Mesodermal cell (in vitro differentiated cells): ENCODE results near the gene RABL6.

ENCODE experiments used
- H3K27ac ChIP-seq: 2 replicates; pipeline ENCODE4 v1.7.0; 2013; ENCODE audit warnings: mild to moderate bottlenecking, low read depth, low read length, moderate library complexity; ENCODE audit not compliant: severe bottlenecking
- H3K36me3 ChIP-seq: 2 replicates; pipeline ENCODE4 v1.7.1; 2013; ENCODE audit warnings: mild to moderate bottlenecking, low read length, moderate library complexity; ENCODE audit not compliant: control insufficient read depth, insufficient read depth
- H3K4me1 ChIP-seq: one replicate; pipeline ENCODE4 v1.7.1; 2013; ENCODE audit warnings: mild to moderate bottlenecking, low read length; ENCODE audit not compliant: insufficient read depth, control insufficient read depth, poor library complexity, severe bottlenecking
- H3K4me3 ChIP-seq: 2 replicates; pipeline ENCODE4 v1.7.0; 2013; ENCODE audit warnings: low read length, control low read depth, mild to moderate bottlenecking; ENCODE audit not compliant: insufficient read depth, poor library complexity, severe bottlenecking; ENCODE audit errors: extremely low read depth
- H3K9me3 ChIP-seq: 2 replicates; pipeline ENCODE4 v1.7.1; 2013; ENCODE audit warnings: mild to moderate bottlenecking, low read length, moderate library complexity; ENCODE audit not compliant: control insufficient read depth
- WGBS, 2 experiments: methylation state at CpG; one replicate each; pipeline ENCODE4 v1.1.5; 2013; ENCODE audit warnings: missing lambda C conversion rate in 2 of 2; ENCODE audit not compliant: insufficient coverage in 2 of 2; 5-methylcytosine and 5-hydroxymethylcytosine counted together

RABL6 gene

GRCh38 chr9:136852664-136853595, 45.2 kb downstream of the RABL6 start:
- H3K36me3 ChIP-seq: peaks cover 34% of the 10 kb centered on the region
- no peaks in the 10 kb centered on the region for H3K9me3 ChIP-seq
- H3K27ac ChIP-seq: no peak overlapping the region
- no peak overlapping the region for H3K4me3 ChIP-seq
- 91% methylated on average over 24 to 27 of the region's 29 CpGs for WGBS, 2 experiments
- peaks cover 8% of the 10 kb centered on the region for H3K4me1 ChIP-seq

DNA sequence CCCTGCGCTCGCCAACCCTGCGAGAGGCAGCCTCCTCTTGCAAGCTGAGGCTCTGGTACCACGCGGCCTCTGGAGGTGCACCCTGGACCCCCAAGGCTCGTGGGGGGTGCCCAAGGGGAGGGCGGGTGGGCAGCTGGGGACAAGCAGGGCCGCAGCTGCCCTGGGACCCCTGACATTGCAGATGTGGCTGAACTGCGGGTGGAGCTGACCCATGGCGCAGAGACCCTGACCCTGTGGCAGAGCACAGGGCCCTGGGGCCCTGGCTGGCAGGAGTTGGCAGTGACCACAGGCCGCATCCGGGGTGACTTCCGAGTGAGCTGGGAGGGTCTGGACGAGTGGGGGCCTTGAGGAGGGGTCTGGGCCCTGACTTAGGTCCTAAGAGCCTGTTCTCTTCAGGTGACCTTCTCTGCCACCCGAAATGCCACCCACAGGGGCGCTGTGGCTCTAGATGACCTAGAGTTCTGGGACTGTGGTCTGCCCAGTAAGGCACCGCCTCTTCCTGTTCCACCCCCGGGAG, 45.9 kb downstream of the RABL6 start:
- WGBS, 2 experiments: 94 to 95% methylated on average over 14 to 18 of the region's 18 CpGs
- Histone ChIP-seq H3K4me3 (no peak overlapping the region), H3K27ac (no peak overlapping the region), H3K4me1 (peaks cover 8% of the 10 kb centered on the region), H3K36me3 (peaks cover 37% of the 10 kb centered on the region), H3K9me3 (no peaks in the 10 kb centered on the region)

GRCh38 chr9:136854113-136854841, 46.5 kb downstream of the RABL6 start:
- no peak overlapping the region for H3K4me3 ChIP-seq
- no peak overlapping the region for H3K27ac ChIP-seq
- H3K36me3 ChIP-seq: peaks cover 40% of the 10 kb centered on the region
- WGBS, 2 experiments: 92 to 93% methylated on average over 22 to 27 of the region's 30 CpGs
- peaks cover 8% of the 10 kb centered on the region for H3K4me1 ChIP-seq
- no peaks in the 10 kb centered on the region for H3K9me3 ChIP-seq

DNA sequence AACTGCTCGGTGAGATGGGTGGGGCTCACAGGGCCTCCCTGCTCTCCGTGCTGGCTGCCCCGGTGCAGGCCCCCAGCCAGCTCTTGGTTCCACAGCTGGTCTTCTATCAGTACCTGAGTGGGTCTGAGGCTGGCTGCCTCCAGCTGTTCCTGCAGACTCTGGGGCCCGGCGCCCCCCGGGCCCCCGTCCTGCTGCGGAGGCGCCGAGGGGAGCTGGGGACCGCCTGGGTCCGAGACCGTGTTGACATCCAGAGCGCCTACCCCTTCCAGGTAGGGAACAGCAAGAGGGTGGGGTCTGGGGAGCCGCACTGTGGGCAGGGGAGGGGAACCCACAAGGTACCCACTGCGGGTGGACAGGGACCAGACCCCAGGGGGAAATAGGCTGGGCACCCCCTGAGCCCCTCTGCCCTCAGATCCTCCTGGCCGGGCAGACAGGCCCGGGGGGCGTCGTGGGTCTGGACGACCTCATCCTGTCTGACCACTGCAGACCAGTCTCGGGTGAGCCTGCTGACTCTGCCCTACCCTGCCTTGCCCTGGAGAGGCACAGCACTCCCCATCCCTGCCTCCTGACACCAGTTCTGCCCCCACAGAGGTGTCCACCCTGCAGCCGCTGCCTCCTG, 47.2 kb downstream of the RABL6 start:
- Histone ChIP-seq H3K4me3 (no peak overlapping the region), H3K27ac (no peak overlapping the region), H3K9me3 (no peaks in the 10 kb centered on the region), H3K4me1 (peaks cover 8% of the 10 kb centered on the region), H3K36me3 (peaks cover 43% of the 10 kb centered on the region)
- 94 to 95% methylated on average over 16 to 19 of the region's 23 CpGs for WGBS, 2 experiments

DNA sequence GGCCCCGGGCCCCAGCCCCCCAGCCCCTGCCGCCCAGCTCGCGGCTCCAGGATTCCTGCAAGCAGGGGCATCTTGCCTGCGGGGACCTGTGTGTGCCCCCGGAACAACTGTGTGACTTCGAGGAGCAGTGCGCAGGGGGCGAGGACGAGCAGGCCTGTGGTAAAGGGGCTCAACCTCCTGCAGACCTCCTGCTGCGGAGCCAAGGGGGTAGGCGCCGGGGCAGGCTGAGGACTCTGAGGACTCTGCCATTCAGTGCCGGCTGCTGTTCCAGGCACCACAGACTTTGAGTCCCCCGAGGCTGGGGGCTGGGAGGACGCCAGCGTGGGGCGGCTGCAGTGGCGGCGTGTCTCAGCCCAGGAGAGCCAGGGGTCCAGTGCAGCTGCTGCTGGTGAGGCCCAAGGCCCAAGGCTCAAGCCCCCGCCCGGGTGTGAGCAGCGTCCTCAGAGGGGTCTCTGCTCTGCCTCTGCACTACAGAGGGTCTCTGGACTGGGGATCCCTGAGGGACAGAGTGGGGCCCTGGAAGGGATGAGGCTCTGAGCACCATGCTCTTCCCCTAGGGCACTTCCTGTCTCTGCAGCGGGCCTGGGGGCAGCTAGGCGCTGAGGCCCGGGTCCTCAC, 47.8 kb downstream of the RABL6 start:
- no peak overlapping the region for H3K4me3 ChIP-seq
- H3K36me3 ChIP-seq: peaks cover 37% of the 10 kb centered on the region
- peak overlapping the region; percentile 45 for H3K27ac ChIP-seq
- H3K4me1 ChIP-seq: peaks cover 2% of the 10 kb centered on the region
- WGBS, 2 experiments: 89 to 92% methylated on average over 20 to 26 of the region's 26 CpGs
- no peaks in the 10 kb centered on the region for H3K9me3 ChIP-seq

- H3K4me1 ChIP-seq: no peaks in the 10 kb centered on the region
- WGBS, 2 experiments: 88 to 97% methylated on average over 14 of the region's 15 CpGs
- H3K9me3 ChIP-seq: no peaks in the 10 kb centered on the region
- H3K4me3 ChIP-seq: no peak overlapping the region
- H3K36me3 ChIP-seq: peaks cover 37% of the 10 kb centered on the region
- no peak overlapping the region for H3K27ac ChIP-seq
These were observed 48.3 kb downstream of the RABL6 start for GRCh38 chr9:136856079-136856476.

GRCh38 chr9:136856541-136857141, 48.9 kb downstream of the RABL6 start:
- no peaks in the 10 kb centered on the region for H3K9me3 ChIP-seq
- H3K36me3 ChIP-seq: peaks cover 37% of the 10 kb centered on the region
- no peak overlapping the region for H3K27ac ChIP-seq
- H3K4me3 ChIP-seq: no peak overlapping the region
- no peaks in the 10 kb centered on the region for H3K4me1 ChIP-seq
- 92 to 98% methylated on average over 10 to 11 of the region's 14 CpGs for WGBS, 2 experiments

DNA sequence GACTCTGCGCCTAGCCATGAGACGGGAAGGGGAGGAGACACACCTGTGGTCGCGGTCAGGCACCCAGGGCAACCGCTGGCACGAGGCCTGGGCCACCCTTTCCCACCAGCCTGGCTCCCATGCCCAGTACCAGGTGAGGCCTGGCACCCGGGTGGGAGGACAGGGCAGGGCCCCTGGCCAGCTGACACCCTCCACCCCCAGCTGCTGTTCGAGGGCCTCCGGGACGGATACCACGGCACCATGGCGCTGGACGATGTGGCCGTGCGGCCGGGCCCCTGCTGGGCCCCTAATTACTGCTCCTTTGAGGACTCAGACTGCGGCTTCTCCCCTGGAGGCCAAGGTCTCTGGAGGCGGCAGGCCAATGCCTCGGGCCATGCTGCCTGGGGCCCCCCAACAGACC, 49.4 kb downstream of the RABL6 start:
- WGBS, 2 experiments: 93 to 96% methylated on average over 9 to 17 of the region's 19 CpGs
- H3K36me3 ChIP-seq: peaks cover 39% of the 10 kb centered on the region

DNA sequence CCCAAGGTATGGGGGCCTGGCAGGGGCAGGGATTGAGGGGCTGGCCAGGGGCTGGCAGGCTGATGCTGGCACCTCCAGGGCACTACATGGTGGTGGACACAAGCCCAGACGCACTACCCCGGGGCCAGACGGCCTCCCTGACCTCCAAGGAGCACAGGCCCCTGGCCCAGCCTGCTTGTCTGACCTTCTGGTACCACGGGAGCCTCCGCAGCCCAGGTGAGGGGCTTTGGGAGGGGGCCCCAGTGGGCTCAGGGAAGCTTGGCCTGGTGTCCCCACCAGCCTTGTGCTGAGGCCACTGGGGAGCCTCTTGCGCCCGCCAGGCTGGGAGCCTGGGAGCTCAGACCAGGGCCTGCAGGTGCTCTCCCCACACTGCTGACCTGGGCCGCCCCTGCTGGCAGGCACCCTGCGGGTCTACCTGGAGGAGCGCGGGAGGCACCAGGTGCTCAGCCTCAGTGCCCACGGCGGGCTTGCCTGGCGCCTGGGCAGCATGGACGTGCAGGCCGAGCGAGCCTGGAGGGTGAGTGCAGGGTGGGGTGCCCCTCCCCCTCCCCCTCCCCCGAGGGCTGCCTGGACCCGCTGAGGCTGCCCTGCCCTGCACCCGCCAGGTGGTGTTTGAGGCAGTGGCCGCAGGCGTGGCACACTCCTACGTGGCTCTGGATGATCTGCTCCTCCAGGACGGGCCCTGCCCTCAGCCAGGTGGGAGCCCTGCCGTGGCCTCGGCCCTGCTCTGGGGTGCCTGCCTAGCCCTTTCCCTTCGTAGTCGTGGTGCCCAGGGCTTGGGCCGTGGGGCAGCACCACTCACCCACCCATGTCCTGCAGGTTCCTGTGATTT, 50.0 kb downstream of the RABL6 start:
- Histone ChIP-seq H3K4me3 (no peak overlapping the region), H3K9me3 (no peaks in the 10 kb centered on the region), H3K4me1 (no peaks in the 10 kb centered on the region), H3K36me3 (peaks cover 43% of the 10 kb centered on the region), H3K27ac (no peak overlapping the region)
- 94 to 96% methylated on average over 18 to 20 of the region's 29 CpGs for WGBS, 2 experiments

More for the DNA sequence above, 49.4 kb downstream of the RABL6 start:
- Histone ChIP-seq H3K4me3 (no peak overlapping the region), H3K9me3 (no peaks in the 10 kb centered on the region), H3K4me1 (no peaks in the 10 kb centered on the region), H3K27ac (no peak overlapping the region)
